C4-2B (cell line): ENCODE measurements around the gene ZNF865.

Experiments used
- ZFX ChIP-seq: fragments of 450-650 bp; IDR thresholded peaks from 2 replicates; pipeline ENCODE4 v1.6.1; 2017
- TF ChIP-seq, protein P1 (sequence below): fragments of 450-650 bp; conservative IDR thresholded peaks from 2 replicates; pipeline ENCODE4 v1.5.1; 2017; ENCODE audit warnings: mild to moderate bottlenecking

DNA sequence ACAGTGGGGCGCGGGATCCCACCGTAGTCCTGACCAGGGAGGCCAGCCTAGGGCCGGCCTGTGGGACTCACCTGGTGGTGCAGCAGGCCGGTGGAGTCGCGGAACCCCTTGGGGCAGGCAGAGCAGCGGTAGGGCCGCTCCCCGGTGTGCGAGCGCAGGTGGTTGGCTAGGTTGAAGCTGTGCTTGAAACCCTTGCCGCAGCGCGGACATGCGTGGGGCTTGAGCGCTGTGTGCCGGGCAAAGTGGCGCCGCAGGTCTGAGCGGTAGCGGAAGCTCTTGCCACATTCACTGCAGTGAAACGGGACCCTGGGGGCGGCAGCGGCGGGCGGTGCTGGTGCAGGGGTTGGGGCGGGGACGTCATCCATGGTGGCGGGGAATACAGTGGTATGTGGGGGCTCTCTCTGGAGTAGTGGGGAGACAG, 7.9 kb upstream of the ZNF865 start:
- TF ChIP-seq, protein P1, sequence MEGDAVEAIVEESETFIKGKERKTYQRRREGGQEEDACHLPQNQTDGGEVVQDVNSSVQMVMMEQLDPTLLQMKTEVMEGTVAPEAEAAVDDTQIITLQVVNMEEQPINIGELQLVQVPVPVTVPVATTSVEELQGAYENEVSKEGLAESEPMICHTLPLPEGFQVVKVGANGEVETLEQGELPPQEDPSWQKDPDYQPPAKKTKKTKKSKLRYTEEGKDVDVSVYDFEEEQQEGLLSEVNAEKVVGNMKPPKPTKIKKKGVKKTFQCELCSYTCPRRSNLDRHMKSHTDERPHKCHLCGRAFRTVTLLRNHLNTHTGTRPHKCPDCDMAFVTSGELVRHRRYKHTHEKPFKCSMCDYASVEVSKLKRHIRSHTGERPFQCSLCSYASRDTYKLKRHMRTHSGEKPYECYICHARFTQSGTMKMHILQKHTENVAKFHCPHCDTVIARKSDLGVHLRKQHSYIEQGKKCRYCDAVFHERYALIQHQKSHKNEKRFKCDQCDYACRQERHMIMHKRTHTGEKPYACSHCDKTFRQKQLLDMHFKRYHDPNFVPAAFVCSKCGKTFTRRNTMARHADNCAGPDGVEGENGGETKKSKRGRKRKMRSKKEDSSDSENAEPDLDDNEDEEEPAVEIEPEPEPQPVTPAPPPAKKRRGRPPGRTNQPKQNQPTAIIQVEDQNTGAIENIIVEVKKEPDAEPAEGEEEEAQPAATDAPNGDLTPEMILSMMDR = no peak
- no peak for TF ChIP-seq ZFX
